Kidney epithelial cell (primary cell): ENCODE results near the gene ABCF2. TPM values are rescaled to one million over a fixed set of nuclear protein-coding genes. Genes with fewer than 3 reads are reported as not detected.

Source experiments
- DNase-seq: peaks from one replicate; pipeline ENCODE4 v3.0.0-alpha.2; 2010; ENCODE audit warnings: low read depth
- H3K27me3 ChIP-seq: 2 replicates; pipeline ENCODE4 v1.6.0; 2011; ENCODE audit warnings: low read length; ENCODE audit not compliant: control insufficient read depth, insufficient read depth
- H3K36me3 ChIP-seq: 2 replicates; pipeline ENCODE4 v1.5.1; 2011; ENCODE audit warnings: low read length; ENCODE audit not compliant: control insufficient read depth, insufficient read depth
- H3K4me3 ChIP-seq: 2 replicates; pipeline ENCODE4 v1.5.1; 2011; ENCODE audit warnings: low read depth, mild to moderate bottlenecking, control low read depth, low read length
- total RNA-seq: library from RNA; depleted of rRNA; stranded (reverse); fragments of >200 nt; gene quantifications from 2 replicates; pipeline ENCODE4 v1.2.3, GENCODE V29; 2015
- TF ChIP-seq, protein P1 (sequence below): IDR thresholded peaks from 2 replicates; pipeline ENCODE4 v1.5.1; 2011; ENCODE audit warnings: mild to moderate bottlenecking, moderate library complexity, low read length, control low read depth, inconsistent platforms; ENCODE audit not compliant: insufficient read depth, poor library complexity, severe bottlenecking

The ABCF2 gene
- total RNA-seq, 1 donor from 2014 or later: 75.4 TPM

DNA sequence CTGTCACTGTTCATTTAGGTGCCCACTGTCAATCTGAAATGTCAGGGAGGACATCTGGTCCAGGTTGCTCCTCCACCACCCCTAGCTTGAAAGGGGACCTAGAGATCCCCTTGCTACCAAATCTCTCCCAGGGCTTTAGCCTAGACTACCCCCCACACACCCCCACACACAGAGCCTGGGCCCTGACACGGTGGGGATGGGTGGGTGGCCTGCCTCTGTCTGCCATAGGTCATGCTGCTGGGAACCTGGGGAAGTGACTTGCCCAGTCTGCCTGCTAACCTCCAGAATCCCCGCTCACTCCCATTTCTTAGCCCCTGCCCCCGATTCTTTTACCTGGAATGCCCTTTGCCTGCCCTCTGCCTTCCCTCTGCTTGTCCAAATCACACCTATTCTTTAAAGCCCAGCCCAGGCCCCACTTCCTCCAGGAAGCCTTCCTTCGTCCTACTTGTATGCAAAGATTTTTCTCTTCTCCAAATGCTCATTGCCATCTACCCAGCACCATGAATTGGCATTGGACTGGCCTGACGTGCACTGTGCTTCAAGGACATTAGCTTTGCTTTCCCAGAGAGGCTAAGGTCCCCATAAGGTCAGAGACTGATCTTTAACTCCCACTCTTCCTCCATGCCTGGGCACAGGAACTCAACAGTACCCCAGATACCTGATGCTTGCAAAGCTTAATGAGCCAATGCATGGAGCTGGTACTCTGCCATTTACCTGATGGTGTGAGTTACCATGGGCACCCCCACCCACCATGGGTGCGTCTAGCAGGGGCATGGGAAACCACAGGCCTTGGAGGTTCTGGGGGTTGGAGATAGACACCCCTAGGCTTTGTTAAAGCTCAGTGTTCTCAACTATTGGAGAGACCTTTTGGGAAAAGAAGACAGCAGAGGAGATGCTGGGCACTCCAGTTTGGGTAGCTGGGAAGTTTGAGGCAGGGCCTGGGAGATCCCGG is 23.5 kb upstream of the ABCF2 start:
- TF ChIP-seq, protein P1, sequence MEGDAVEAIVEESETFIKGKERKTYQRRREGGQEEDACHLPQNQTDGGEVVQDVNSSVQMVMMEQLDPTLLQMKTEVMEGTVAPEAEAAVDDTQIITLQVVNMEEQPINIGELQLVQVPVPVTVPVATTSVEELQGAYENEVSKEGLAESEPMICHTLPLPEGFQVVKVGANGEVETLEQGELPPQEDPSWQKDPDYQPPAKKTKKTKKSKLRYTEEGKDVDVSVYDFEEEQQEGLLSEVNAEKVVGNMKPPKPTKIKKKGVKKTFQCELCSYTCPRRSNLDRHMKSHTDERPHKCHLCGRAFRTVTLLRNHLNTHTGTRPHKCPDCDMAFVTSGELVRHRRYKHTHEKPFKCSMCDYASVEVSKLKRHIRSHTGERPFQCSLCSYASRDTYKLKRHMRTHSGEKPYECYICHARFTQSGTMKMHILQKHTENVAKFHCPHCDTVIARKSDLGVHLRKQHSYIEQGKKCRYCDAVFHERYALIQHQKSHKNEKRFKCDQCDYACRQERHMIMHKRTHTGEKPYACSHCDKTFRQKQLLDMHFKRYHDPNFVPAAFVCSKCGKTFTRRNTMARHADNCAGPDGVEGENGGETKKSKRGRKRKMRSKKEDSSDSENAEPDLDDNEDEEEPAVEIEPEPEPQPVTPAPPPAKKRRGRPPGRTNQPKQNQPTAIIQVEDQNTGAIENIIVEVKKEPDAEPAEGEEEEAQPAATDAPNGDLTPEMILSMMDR: no peak
- Histone ChIP-seq H3K27me3 (peaks cover 10% of the 10 kb centered on the region), H3K4me3 (no peak overlapping the region), H3K36me3 (no peaks in the 10 kb centered on the region)
- no peak for DNase-seq

DNA sequence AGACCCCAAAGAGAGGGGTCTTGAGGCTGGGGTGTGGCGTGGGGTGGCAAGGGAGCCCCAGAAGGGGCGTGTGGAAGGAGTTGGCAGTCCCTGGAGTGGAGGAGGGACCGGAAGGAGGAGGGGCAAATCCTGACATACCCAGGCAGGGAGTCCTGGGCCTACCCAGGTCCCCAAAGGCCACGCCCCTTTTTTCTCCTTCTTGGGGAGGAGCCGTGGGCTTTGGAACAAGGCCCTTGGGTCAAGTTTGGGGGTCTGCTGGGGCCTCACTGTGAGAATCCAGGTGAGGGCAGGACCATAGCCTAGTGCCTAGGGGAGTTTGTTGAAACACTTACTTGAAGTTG is 22.7 kb upstream of the ABCF2 start:
- TF ChIP-seq, protein P1: no peak
- Histone ChIP-seq H3K4me3 (no peak overlapping the region), H3K36me3 (no peaks in the 10 kb centered on the region), H3K27me3 (peaks cover 8% of the 10 kb centered on the region)
- no peak for DNase-seq

DNA sequence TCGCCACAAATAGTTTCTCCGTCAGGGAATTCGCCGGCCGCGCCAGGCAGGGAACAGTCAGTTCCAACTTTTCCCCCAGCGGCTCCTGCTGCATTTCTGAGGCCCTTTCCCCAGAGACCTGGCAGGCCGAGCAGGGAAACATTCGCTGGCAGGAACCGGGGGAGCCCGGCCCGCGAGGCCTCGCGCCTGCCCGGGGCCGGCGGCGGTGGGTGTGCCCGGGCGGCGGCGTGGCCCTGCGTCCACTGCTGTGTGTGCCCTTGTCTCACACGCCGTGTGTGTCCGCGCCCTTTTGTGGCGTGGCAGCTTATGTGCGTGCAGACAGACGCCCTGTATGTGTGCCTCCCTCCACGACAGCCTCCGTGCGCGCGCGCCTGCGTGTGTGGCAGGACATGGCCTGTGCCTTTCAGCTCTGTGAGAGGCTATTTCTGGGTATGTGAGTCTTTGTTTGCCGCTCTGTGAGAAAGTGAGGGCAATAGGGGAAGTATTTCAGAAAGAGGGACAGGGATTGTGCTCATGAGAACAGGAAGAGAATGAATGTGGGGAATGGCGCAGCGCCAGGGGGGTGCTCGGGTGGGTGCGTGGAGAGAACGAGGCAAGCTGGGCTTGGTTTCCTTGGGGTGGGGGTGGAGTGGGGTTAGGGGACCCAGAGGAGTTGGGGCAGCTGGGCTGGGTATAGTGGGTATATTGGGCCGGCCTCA is 22.2 kb upstream of the ABCF2 start:
- Histone ChIP-seq H3K27me3 (peaks cover 8% of the 10 kb centered on the region), H3K36me3 (no peaks in the 10 kb centered on the region), H3K4me3 (peak overlapping the region; percentile 65)
- DNase-seq: no peak
- TF ChIP-seq, protein P1: no peak

DNA sequence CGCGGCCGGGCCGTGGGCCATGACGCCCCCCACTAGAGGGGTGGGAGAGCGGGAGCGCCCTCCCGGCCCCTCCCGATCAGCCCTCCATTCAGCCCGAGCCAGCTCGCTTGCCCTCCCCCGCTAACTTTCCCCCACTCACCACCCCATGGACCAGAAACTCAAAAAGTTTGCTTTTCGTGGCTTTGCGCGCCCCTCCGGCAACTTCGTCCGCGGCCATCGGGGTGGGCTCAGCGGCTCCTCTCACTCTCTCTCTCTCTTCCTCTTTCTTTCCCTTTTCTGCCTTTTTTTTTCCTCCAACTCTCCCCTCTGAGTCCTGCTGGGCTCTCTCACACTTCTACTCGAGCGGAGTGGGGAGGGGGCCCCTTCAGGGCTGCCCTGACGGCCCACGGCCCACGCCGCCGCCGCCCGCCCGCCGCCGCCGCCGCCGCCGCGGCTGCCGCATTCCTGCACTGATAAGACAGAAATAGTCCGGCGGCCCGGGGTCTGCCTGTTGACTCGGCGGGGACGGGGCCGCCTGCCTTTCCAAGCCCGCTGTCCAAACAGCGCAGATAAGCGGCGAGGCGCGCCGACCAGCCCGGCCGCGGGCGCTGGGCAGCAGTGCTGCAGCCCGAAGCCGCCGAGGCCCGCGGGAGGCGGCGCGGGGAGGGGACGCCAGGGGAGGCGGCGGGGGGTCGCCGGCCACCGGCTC is 21.5 kb upstream of the ABCF2 start, which contains the start of gene SMARCD3:
SMARCD3 (minus strand) TSS at position 349 of the 688 bp plus-strand sequence; CDS start at position 217, 132 bp downstream.
- DNase-seq: no peak
- Histone ChIP-seq H3K27me3 (peaks cover 5% of the 10 kb centered on the region), H3K36me3 (no peaks in the 10 kb centered on the region), H3K4me3 (peak within 1 kb of the TSS; percentile 65)
- TF ChIP-seq, protein P1: no peak

DNA sequence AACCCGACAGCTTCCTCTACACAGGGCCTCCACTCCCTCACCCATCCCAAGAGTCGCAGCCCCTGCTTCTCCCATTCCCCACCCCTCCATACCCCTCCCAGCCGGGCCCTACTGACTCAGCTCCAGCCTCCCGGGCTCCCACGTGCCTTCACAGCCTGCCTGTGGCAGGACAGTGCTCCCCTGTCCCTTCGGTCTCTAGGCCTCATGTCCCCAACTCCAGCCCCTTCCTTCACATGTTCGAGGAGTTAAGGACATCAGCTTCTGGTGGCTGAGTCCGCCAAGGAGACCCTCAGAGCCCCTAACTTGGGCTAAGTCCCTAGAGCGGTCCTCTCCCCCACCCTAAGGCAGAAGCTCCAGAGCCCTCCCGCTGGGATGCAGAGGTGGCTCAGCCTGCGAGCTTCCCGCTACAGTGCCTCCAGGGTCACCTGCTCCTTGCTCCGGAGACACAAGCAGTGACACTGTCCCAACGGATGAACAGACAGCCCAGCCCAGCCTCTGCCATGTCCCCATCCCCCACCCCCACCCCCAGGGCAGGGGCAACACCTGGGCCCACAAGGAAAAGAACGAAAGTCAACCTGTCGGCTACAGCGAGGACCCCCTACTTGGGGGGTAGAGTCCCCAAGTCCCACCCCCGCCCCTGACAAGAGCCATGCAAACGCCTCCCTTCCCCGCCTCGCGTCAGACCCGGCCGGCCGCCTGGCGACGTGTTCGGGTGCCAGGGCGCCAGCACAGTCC is 20.8 kb upstream of the ABCF2 start:
- no peak for DNase-seq
- Histone ChIP-seq H3K36me3 (no peaks in the 10 kb centered on the region), H3K4me3 (peak overlapping the region; percentile 65), H3K27me3 (peaks cover 5% of the 10 kb centered on the region)
- TF ChIP-seq, protein P1: no peak
